HepG2 (cell line): ENCODE data around the gene SHC1. TPM values are rescaled to one million over a fixed set of nuclear protein-coding genes. Genes with fewer than 3 reads are reported as not detected.
A peak's percentile ranks its signal among the peaks of the same experiment; 100 is the strongest.

Source experiments
- AHR ChIP-seq: IDR thresholded peaks from 2 replicates; pipeline ENCODE4 v1.6.1; 2018; ENCODE audit warnings: missing genetic modification reagents, missing compliant biosample characterization
- CHD2 ChIP-seq: IDR thresholded peaks from 2 replicates; pipeline ENCODE4 v1.6.1; 2011; ENCODE audit warnings: low read depth, low read length, improper control_type of control experiment
- EP300 ChIP-seq, 3 experiments: sonication (generic) in 1 of 3; formaldehyde crosslinking in 1 of 3; IDR thresholded peaks; 2 replicates each; pipeline versions ENCODE4 v1.5.1 to v1.6.1; 2011 to 2020; ENCODE audit warnings: low read depth in 2 of 3, low read length in 2 of 3, borderline replicate concordance in 1 of 3, improper control_type of control experiment in 1 of 3, mild to moderate bottlenecking in 1 of 3, missing genetic modification reagents in 1 of 3, moderate library complexity in 1 of 3
- GATAD2A ChIP-seq: IDR thresholded peaks from 2 replicates; pipeline ENCODE4 v1.6.1; 2016
- GMEB2 ChIP-seq: IDR thresholded peaks from 2 replicates; pipeline ENCODE4 v1.6.1; 2016; ENCODE audit warnings: missing biosample characterization, missing genetic modification reagents, low read depth
- HMGXB3 ChIP-seq: sonication (generic); formaldehyde crosslinking; IDR thresholded peaks from 2 replicates; pipeline ENCODE4 v1.4.0; 2020; ENCODE audit warnings: missing genetic modification reagents, borderline replicate concordance
- MTF1 ChIP-seq: sonication (generic); formaldehyde crosslinking; IDR thresholded peaks from 2 replicates; pipeline ENCODE4 v1.5.0; 2020; ENCODE audit warnings: missing genetic modification reagents
- PRPF4 ChIP-seq: fragments of 200-400 bp; formaldehyde crosslinking; IDR thresholded peaks from 2 replicates; pipeline ENCODE4 v1.6.1; 2016; ENCODE audit warnings: low read length, low read depth; ENCODE audit not compliant: poor library complexity, severe bottlenecking
- PTBP1 ChIP-seq: fragments of 200-400 bp; formaldehyde crosslinking; IDR thresholded peaks from 2 replicates; pipeline ENCODE4 v1.6.1; 2018; ENCODE audit warnings: low read length, low read depth; ENCODE audit not compliant: poor library complexity, severe bottlenecking
- U2AF1 ChIP-seq: fragments of 200-400 bp; formaldehyde crosslinking; optimal IDR thresholded peaks from 2 replicates; pipeline ENCODE3; 2017; ENCODE audit warnings: mild to moderate bottlenecking, low read depth, low read length
- YEATS2 ChIP-seq: sonication (generic); formaldehyde crosslinking; IDR thresholded peaks from 2 replicates; pipeline ENCODE4 v1.4.0; 2020; ENCODE audit warnings: missing genetic modification reagents, borderline replicate concordance
- ZNF446 ChIP-seq: sonication (generic); formaldehyde crosslinking; IDR thresholded peaks from 2 replicates; pipeline ENCODE4 v1.5.0; 2020; ENCODE audit warnings: mild to moderate bottlenecking, missing genetic modification reagents
- ZNF574 ChIP-seq: sonication (generic); formaldehyde crosslinking; IDR thresholded peaks from 2 replicates; pipeline ENCODE4 v1.4.0; 2020; ENCODE audit warnings: missing genetic modification reagents
- ZNF75D ChIP-seq: sonication (generic); formaldehyde crosslinking; IDR thresholded peaks from 2 replicates; pipeline ENCODE4 v1.8.1; 2023; ENCODE audit warnings: missing genetic modification reagents, mild to moderate bottlenecking, borderline replicate concordance
- ZNF790 ChIP-seq: sonication (generic); formaldehyde crosslinking; IDR thresholded peaks from 2 replicates; pipeline ENCODE4 v1.8.0; 2022; ENCODE audit warnings: missing genetic modification reagents, mild to moderate bottlenecking, borderline replicate concordance
- polyA plus RNA-seq, 8 experiments: library from polyadenylated mRNA; depleted of rRNA in 3 of 8; stranded (reverse) in 7 of 8; unstranded in 1 of 8; fragments of >200 nt; fragmentation: Illumina TruSeq in 4 of 8; extraction: Trizol in 4 of 8; gene quantifications; 2 replicates each; pipeline versions ENCODE4 v1.2.1 to v1.2.3, GENCODE V29; 2011 to 2016; ENCODE audit warnings: low read depth in 4 of 8, missing spikeins in 1 of 8, mixed read lengths in 1 of 8; ENCODE audit not compliant: insufficient read depth in 1 of 8
- total RNA-seq, 5 experiments: library from RNA; depleted of rRNA; stranded (reverse); fragments of >200 nt; fragmentation: Illumina TruSeq; extraction: Trizol; gene quantifications; 2 replicates each; pipeline ENCODE4 v1.2.3, GENCODE V29; 2016; ENCODE audit warnings: low read depth in 1 of 5
- TF ChIP-seq, protein P1 (sequence below): IDR thresholded peaks from 2 replicates; pipeline ENCODE4 v1.6.1; 2012; ENCODE audit warnings: low read length, improper control_type of control experiment

The SHC1 gene
- total and polyA plus RNA-seq, 2 of the 13 experiments (the other 11 are each of a cell fraction or from before 2014, with no cell fraction given): 52.0 to 137 TPM

DNA sequence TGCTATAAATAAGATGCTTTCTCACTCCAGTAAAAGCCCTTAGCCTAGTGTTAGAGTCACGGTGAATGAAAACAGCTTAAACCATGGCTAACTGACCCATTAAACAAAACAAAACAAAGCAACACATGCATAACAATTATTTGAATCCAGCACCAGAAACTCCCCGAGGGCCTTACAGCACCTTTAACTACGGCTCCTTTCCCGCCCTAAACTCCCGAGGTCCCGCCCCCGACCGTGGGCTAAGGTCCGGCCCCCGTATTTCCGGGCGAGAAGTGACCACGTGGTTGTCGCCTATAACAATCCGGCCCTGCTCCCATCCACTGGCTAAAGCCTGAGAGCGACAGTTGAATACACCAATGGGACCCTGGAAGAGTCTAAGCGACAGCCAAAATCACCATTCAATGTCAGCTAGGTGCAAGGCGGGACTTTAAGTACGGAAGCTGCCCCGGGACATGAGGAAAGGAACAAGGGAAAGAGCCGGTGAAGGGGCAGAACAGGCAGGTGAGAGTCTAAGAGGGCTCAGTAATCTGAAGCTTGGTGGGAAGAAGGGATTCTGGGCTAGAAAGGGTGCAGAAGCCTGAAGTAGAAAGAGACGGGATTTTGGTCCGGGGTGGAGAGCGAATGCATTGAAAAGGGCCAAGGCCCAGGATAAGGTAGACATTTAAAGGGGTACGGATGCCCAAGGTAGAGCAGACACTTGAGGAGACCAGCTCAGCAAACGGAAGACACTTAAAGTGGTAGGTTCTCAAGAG lies 12.5 kb upstream of the SHC1 start, which contains the start of gene FLAD1 (continued):
- TF ChIP-seq ZNF574 (CRISPR knock-in tag) (peak; percentile 48; the same call in 1 of the 2 replicates), PRPF4 (no peak), GMEB2 (CRISPR knock-in tag) (0 out of 2 replicates have a peak, but pooled peaks have one; percentile 14), YEATS2 (peak; percentile 97), EP300 (IDR thresholded peaks at IDR 0.05; ENCODE audit: low read depth in 2 of 2, low read length in 2 of 2) (no peak), EP300 (CRISPR knock-in tag; IDR thresholded peaks at IDR 0.05; ENCODE audit: borderline replicate concordance) (no peak), MTF1 (CRISPR knock-in tag) (no peak), CHD2 (peak; percentile 74; the same call in 1 of the 2 replicates), ZNF446 (no peak), AHR (CRISPR knock-in tag) (no peak; the same call in 1 of the 2 replicates), HMGXB3 (peak; percentile 44; the same call in 1 of the 2 replicates), ZNF75D (CRISPR knock-in tag) (no peak), GATAD2A (CRISPR knock-in tag) (no peak; the same call in 1 of the 2 replicates), ZNF790 (CRISPR knock-in tag) (no peak), U2AF1 (no peak), PTBP1 (no peak)
- TF ChIP-seq, protein P1, sequence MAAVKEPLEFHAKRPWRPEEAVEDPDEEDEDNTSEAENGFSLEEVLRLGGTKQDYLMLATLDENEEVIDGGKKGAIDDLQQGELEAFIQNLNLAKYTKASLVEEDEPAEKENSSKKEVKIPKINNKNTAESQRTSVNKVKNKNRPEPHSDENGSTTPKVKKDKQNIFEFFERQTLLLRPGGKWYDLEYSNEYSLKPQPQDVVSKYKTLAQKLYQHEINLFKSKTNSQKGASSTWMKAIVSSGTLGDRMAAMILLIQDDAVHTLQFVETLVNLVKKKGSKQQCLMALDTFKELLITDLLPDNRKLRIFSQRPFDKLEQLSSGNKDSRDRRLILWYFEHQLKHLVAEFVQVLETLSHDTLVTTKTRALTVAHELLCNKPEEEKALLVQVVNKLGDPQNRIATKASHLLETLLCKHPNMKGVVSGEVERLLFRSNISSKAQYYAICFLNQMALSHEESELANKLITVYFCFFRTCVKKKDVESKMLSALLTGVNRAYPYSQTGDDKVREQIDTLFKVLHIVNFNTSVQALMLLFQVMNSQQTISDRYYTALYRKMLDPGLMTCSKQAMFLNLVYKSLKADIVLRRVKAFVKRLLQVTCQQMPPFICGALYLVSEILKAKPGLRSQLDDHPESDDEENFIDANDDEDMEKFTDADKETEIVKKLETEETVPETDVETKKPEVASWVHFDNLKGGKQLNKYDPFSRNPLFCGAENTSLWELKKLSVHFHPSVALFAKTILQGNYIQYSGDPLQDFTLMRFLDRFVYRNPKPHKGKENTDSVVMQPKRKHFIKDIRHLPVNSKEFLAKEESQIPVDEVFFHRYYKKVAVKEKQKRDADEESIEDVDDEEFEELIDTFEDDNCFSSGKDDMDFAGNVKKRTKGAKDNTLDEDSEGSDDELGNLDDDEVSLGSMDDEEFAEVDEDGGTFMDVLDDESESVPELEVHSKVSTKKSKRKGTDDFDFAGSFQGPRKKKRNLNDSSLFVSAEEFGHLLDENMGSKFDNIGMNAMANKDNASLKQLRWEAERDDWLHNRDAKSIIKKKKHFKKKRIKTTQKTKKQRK: peak; percentile 96
